Mesothelial cell of epicardium (in vitro differentiated cells): ENCODE results near the gene ARHGAP18. TPM values are rescaled to one million over a fixed set of nuclear protein-coding genes. Genes with fewer than 3 reads are reported as not detected.

Experiments used
- DNase-seq, 2 experiments: peaks; one replicate each; pipeline ENCODE4 v3.0.0; 2021; ENCODE audit warnings: low spot score in 2 of 2; ENCODE audit not compliant: unreplicated experiment in 2 of 2
- H3K27ac Mint-ChIP-seq: 2 replicates; pipeline ENCODE4 v1.8.0; 2021; ENCODE audit warnings: mixed read lengths
- H3K27me3 Mint-ChIP-seq: 2 replicates; pipeline ENCODE4 v1.8.0; 2021; ENCODE audit warnings: low read depth, mixed read lengths
- H3K36me3 Mint-ChIP-seq: 2 replicates; pipeline ENCODE4 v1.8.0; 2021; ENCODE audit warnings: mixed read lengths
- H3K4me1 Mint-ChIP-seq: 2 replicates; pipeline ENCODE4 v1.8.0; 2021; ENCODE audit warnings: mixed read lengths
- H3K4me3 Mint-ChIP-seq: 2 replicates; pipeline ENCODE4 v1.8.0; 2021; ENCODE audit warnings: mild to moderate bottlenecking, moderate library complexity, mixed read lengths
- H3K9me3 Mint-ChIP-seq: 2 replicates; pipeline ENCODE4 v1.8.0; 2021; ENCODE audit warnings: mixed read lengths
- CTCF ChIP-seq: fragments of 200-600 bp; sonication (generic); IDR thresholded peaks from one replicate; pipeline ENCODE4 v1.5.0; 2021; ENCODE audit warnings: antibody characterized with exemption; ENCODE audit not compliant: unreplicated experiment
- total RNA-seq: library from RNA; stranded (reverse); gene quantifications from 3 replicates; pipeline ENCODE4 v1.2.1, GENCODE V29; 2021

Gene ARHGAP18
- total RNA-seq, 1 donor from 2014 or later, result 10.5 TPM

GRCh38 chr6:129673748-129674147 lies 36.2 kb downstream of the ARHGAP18 start:
- no peak for DNase-seq
- Mint-ChIP-seq H3K36me3 (no peaks in the 10 kb centered on the region), H3K4me3 (no peak overlapping the region), H3K4me1 (peaks cover 28% of the 10 kb centered on the region), H3K9me3 (no peaks in the 10 kb centered on the region), H3K27me3 (no peaks in the 10 kb centered on the region), H3K27ac (peak overlapping the region; percentile 90)
- TF ChIP-seq CTCF, result no peak

GRCh38 chr6:129672881-129673631 lies 36.9 kb downstream of the ARHGAP18 start:
- peaks cover 35% of the 10 kb centered on the region for H3K4me1 Mint-ChIP-seq
- no peaks in the 10 kb centered on the region for H3K9me3 Mint-ChIP-seq
- DNase-seq, result no peak
- no peaks in the 10 kb centered on the region for H3K27me3 Mint-ChIP-seq
- H3K36me3 Mint-ChIP-seq, result no peaks in the 10 kb centered on the region
- TF ChIP-seq CTCF, result no peak
- peak overlapping the region; percentile 90 for H3K27ac Mint-ChIP-seq
- H3K4me3 Mint-ChIP-seq, result no peak overlapping the region

GRCh38 chr6:129672341-129672682 lies 37.7 kb downstream of the ARHGAP18 start:
- DNase-seq, result no peak
- Mint-ChIP-seq H3K9me3 (no peaks in the 10 kb centered on the region), H3K4me1 (peaks cover 42% of the 10 kb centered on the region), H3K27ac (peak overlapping the region; percentile 6), H3K4me3 (no peak overlapping the region), H3K27me3 (no peaks in the 10 kb centered on the region), H3K36me3 (no peaks in the 10 kb centered on the region)
- TF ChIP-seq CTCF, result no peak

GRCh38 chr6:129671442-129672340 lies 38.3 kb downstream of the ARHGAP18 start:
- peaks cover 42% of the 10 kb centered on the region for H3K4me1 Mint-ChIP-seq
- no peaks in the 10 kb centered on the region for H3K9me3 Mint-ChIP-seq

GRCh38 chr6:129670634-129671033 lies 39.3 kb downstream of the ARHGAP18 start:
- Mint-ChIP-seq H3K36me3 (no peaks in the 10 kb centered on the region), H3K9me3 (no peaks in the 10 kb centered on the region), H3K4me3 (no peak overlapping the region), H3K4me1 (peaks cover 42% of the 10 kb centered on the region), H3K27ac (no peak overlapping the region), H3K27me3 (no peaks in the 10 kb centered on the region)
- TF ChIP-seq CTCF, result no peak
- no peak for DNase-seq

More at GRCh38 chr6:129671442-129672340, 38.3 kb downstream of the ARHGAP18 start:
- no peak for DNase-seq
- H3K36me3 Mint-ChIP-seq, result no peaks in the 10 kb centered on the region
- H3K4me3 Mint-ChIP-seq, result no peak overlapping the region
- TF ChIP-seq CTCF, result no peak
- no peaks in the 10 kb centered on the region for H3K27me3 Mint-ChIP-seq
- peak overlapping the region; percentile 6 for H3K27ac Mint-ChIP-seq
